SH-SY5Y (cell line): ENCODE data around the gene ZBBX.

Experiments
- GATA2 ChIP-seq: IDR thresholded peaks from 2 replicates; pipeline ENCODE4 v1.6.1; 2011; ENCODE audit warnings: mild to moderate bottlenecking, low read depth, low read length
- GATA3 ChIP-seq: IDR thresholded peaks from 2 replicates; pipeline ENCODE4 v1.6.1; 2011; ENCODE audit warnings: low read depth, mild to moderate bottlenecking, low read length, moderate library complexity

The ZBBX gene, protein sequence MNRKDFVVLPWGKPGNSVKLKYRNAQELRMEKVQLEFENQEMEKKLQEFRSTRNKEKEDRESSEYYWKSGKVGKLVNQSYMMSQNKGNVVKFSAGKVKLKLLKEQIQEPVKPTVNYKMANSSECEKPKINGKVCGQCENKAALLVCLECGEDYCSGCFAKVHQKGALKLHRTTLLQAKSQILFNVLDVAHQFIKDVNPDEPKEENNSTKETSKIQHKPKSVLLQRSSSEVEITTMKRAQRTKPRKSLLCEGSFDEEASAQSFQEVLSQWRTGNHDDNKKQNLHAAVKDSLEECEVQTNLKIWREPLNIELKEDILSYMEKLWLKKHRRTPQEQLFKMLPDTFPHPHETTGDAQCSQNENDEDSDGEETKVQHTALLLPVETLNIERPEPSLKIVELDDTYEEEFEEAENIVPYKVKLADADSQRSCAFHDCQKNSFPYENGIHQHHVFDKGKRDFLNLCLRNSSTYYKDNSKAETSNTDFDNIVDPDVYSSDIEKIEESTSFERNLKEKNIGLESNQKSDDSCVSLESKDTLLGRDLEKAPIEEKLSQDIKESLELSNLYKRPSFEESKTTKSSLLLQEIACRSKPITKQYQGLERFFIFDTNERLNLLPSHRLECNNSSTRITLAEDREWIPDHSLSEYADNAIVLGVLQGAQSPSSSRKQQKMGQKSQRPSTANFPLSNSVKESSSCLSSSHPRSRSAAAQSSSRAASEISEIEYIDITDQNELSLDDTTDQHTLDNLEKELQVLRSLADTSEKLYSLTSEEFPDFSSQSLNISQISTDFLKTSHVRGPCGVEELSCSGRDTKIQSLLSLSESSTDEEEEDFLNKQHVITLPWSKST

DNA sequence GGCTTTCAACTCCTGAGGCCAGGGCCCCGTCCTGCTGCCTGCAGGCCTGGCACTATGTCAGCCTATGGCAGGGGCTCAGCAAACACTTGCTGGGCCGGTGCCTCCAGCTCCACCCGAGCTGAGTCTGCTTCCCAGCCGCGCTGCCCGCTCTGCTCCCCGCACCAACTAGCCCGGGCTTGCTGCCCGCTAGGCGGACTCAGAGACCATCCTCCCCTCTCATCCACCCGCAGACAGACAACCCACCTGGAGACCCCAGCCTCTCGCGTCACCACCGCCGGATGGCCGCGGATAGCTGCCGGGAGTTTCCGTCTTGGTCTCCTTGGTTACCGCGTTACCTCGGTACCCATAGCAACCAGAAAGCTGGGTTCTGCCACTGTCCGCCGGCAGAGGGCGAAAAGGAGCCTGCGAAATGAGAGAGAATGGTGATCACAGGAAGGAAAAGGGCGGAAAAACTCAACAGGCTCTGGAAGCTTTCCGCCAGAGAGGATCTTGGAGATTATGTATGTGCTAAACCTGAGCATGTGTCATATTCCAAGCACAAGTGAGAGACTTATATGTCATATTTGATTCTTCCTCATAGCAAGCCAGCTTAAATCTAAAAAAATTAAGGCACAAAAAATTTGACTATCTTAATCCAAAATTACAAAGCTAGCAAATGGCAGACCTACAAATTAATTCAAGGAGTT lies at the start of gene ZBBX:
Gene ZBBX, minus strand, starts transcription at position 294 of the 686 bp plus-strand sequence. CDS start 7,396 bp downstream, outside the sequence.
- TF ChIP-seq GATA3 (no peak), GATA2 (no peak)

DNA sequence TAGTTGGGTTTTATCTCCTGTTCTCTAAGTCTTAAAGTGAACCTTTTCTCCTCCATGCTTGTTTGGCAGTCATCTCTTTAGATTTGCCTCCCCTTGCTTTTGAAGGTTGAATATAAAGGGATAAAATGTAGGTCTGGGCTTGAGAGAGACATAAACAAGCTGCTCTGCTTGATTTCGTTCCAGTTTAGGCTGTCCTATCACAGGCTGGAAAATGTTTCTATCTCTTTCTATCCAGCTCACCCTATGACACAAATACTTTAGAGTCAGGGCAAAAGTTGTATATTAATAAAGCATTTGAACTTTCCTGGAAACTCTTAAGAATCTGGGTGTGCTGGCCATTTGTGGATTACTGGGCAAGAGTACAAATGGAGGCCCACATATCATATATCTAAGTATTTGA lies 29.5 kb upstream of the ZBBX start:
- TF ChIP-seq GATA2 = no peak
- TF ChIP-seq GATA3 = no peak

DNA sequence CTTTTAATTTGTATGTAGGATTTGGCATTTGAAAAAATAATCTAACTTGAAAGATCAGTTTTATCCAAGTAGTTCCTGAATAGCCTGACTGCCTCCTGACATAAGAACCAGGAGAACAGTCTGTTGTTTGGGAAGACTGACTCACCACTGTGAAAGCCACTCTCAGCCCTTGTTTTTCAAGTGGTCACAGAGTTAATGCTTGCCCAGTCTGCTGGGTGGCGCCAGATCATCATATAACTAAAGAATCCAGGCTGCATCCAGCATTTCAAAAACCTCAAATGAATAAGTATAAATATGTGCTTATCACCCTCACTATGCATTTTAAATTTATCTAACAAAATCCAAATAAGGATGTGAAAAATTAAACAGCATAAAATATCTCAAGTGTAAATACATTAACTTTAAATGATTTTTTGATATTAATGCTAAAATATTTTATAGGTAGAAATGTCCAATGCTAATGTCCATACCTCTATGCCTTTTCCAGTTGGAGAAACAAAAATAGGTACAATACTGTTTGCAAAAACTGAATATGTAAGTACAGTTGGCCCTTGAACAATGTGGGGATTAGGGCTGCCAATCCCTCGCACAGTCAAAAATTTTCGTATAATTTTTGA lies 26.9 kb upstream of the ZBBX start:
- TF ChIP-seq GATA2 = no peak

DNA sequence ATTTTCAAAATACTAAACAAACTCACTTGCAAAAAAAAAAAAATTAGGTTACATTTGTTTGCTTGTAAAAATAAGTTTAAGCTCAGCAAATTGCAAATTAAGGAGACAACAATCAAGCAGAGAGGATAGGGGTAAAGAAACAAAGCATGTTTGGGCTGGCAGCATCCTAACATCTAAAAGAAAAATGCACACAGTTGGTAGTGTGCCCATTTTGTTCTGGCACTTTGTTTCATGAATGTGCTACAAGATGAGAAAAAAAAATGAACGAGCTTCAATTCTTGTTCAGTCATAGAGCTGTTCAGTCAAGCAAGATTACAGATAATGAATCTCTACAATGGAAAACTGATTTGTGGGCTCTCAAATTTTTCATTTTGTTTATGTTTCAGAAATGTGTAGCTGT lies 17.7 kb upstream of the ZBBX start:
- TF ChIP-seq GATA3 (no peak), GATA2 (no peak)

DNA sequence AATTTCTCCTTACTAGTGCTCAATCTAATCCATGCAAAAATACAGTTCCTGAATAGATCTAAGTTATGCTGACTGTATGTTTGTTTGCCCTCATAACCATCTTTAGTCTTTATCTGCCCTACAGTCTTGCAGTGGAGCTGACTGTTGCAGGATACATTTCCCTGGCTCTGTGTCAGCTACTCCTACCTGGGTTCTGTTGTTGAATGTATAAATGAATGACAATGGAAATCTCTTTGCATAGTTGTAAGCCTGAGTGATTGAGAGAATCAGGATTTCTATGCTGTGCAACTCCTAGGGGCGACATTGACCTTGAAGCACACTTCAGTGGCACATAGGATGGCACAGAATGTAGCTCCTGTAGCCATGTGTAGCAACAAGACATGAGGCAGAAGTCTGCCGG lies 16.0 kb upstream of the ZBBX start:
- no peak for TF ChIP-seq GATA3
- TF ChIP-seq GATA2 = no peak

DNA sequence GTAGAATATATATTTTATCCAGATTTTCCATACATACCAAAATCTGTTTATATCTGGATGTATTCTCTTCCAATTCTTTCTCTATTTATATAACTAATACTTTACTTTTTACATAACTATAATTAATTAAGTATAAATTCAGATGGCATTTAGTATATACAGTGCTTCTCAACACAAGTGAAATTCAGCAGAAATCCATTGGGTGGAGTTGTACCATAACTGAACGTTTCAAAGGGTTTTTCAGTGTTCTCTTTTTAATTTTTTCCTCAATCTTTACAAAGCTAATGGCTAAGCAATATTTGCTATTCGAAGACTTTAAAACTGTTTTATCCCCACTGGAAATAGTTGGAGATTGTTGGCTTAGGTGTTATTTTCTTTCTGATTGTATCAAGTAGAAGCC lies 13.9 kb upstream of the ZBBX start:
- no peak for TF ChIP-seq GATA3
- TF ChIP-seq GATA2 = no peak

DNA sequence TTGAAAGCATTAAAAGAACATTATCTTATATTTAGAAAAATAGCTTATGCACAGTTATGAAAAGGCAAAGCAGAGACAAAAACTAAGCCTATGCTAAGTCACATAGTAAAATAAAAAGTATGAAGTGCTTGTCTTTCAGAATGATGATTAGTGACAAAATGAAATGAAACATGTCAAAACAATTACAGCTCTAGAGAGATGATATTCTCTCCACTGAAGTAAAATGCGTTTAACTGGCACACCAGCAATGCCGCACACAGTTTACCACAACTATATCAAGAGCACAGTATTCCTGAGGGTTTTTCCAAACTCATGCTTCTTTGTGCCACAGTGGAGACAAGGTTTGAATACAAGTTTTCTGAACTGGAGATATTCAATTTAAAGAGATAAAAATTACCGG lies 2.1 kb upstream of the ZBBX start:
- no peak for TF ChIP-seq GATA2
- no peak for TF ChIP-seq GATA3

DNA sequence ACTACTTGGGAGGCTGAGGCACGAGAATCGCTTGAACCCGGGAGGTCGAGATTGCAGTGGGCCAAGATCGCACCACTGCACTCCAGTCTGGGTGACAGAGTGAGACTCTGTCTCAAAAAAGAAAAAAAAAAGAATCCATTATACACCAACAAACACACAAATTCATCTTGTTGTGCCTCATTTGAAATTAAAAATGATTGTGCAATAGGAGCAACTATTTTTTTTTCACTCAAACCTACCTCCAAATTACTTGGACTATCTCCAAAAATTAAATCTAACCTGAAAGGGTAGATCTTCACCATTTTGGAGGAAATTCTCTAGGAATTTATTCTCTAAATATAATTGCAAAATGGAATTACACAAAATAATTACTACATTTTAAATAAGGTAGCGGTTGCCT lies 4.6 kb downstream of the ZBBX start:
- TF ChIP-seq GATA2 (no peak), GATA3 (no peak)

DNA sequence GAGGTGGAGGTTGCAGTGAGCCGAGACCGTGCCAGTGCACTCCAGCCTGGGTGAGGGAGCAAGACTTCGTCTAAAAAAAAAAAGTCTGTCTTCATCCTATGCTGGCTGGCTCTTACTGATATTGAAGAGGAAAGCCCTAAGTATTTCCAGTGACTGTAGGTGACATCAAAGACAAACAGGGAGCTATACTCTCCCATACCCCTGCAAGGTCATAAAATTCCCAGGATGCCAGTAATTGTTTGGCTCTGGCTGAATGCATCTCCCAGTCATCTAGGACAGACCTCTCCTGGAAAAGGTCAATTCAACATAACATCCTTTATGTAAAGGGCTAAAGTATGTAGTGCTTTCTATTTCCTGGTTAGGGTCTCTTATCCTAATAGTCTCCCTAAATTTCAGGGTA lies 8.0 kb downstream of the ZBBX start:
- TF ChIP-seq GATA2 (no peak), GATA3 (no peak)

DNA sequence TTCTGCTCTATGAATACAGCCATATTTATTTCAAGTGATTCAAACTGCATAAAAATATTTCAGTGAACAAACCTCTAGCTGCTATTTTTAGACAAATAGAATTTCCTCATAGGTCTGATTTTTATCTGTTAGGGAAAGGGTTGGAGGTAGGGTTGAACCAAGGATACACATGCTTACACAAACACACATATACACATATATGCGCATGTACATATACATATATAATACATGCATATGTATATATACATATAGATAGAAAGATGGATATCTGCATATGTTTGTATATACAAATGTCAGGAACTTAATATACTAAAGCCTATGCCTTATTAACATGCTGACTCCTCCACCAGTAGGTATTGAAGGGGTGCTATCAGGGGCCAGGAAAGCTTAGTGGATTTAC lies 18.1 kb downstream of the ZBBX start:
- no peak for TF ChIP-seq GATA3
- no peak for TF ChIP-seq GATA2

DNA sequence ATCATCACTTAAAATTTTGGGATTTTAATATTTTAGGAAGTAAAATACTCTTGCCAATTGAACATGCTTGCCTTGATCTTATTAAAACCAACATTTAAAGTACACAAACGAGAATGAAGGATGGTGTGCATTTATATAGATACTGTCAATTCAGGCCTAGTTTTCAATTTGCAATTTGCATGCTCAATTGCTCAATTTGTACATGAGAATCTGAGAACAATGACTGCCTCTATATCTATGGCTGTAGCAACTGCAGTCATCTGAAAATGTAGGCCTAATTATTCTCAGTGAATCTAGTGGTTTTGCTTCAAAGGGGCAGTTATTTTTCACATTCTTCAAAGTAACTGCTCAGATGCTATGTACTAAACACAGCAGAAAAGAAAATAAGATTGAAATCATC lies 18.8 kb downstream of the ZBBX start:
- TF ChIP-seq GATA2 (no peak), GATA3 (no peak)

DNA sequence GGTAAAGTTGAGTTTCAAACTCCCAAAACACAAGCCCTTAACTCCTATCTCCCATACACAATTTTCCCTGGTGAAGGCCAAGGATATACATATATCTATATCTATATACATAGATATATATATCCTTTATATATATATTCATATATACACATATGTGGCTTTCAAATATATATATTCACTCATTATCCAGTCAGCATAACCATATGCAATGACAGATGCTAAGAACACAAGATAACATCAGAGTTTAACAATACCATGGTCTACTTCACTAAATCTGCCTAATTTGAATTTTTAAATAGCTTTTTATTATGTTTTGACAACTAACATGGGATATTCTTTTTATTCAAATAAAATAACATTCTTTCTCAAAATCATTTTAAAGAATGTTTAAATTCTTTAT lies 24.7 kb downstream of the ZBBX start:
- TF ChIP-seq GATA3 (no peak), GATA2 (no peak)

DNA sequence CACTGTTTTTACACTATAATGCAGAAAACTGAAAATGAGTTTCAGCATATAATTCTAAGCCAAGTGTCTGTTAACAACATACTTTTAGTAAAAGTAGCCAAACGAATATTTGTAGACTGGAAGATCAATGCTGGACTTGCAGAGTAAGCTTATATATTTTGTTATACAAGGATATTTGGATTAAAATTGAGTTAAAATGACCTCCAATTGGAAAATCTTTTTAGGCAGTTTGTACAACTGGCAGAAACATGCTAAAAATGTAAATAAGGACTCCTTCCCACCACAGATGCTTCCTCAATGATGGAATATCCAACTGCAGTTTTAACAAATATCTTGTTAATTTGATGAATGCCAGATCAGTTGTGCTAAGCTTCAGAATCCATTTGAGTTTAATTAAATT lies 25.3 kb downstream of the ZBBX start:
- TF ChIP-seq GATA3 = no peak

DNA sequence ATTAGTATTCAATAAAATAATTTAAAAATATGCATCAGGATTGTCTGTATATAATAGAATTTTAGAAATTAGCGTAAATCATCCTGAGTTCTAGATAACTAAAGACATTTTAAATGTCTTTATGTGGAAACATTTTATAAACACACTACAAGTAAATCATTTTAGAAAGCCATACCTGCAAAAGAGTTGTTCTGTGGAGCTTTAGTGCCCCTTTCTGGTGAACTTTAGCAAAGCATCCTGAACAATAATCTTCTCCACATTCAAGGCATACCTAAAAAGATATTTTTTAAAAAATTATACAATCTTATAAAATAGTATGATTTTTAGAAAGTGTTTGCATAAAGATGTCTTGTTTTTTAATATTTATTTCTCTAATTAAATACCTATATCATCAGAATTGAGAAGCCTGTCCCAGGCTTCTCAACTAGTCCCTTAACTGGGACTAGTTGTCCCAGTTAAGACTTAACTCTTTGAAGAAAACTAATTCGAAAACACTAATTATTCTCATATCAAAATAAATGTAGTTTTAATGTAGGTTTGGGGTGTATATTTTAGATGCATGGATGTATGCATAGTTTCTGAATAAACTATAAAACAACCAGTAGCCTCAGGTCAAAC lies 29.7 kb downstream of the ZBBX start:
- TF ChIP-seq GATA3 = no peak
- TF ChIP-seq GATA2 = no peak
